NCI-H2196 treated with DMSO at 0.1 percent for 48 hours (cell line): ENCODE measurements around the gene LRP6.
A peak's percentile ranks its signal among the peaks of the same experiment; 100 is the strongest.
"Not testable (repeated sequence)": the region's sequence is repeated elsewhere in the genome, so short reads cannot be mapped to it uniquely, and the experiment has no call there.

Experiments
- DNase-seq: peaks from one replicate; lab custom pipeline; 2025; ENCODE audit not compliant: unreplicated experiment; lab: John Stamatoyannopoulos, UW

The LRP6 gene

DNA sequence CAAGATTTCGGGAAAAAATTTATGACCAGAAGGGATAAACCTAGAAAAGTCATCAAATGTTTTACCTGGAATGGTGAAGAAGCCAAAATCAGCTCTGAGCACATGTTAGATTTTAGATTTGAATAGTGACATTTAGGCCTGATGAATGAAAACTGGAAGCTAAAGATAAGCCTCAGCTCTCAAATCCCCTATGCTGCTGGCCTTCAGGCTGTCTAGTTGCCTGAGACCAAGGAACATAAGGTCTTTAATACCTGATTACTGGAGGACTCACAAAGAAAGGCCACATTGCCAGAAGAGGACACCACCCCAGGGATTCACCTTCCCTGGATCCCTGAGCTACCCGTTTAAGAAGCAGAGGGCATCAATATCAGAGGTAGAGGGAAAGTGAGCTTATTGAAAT is 139.5 kb downstream of the LRP6 start:
- no peak for DNase-seq

DNA sequence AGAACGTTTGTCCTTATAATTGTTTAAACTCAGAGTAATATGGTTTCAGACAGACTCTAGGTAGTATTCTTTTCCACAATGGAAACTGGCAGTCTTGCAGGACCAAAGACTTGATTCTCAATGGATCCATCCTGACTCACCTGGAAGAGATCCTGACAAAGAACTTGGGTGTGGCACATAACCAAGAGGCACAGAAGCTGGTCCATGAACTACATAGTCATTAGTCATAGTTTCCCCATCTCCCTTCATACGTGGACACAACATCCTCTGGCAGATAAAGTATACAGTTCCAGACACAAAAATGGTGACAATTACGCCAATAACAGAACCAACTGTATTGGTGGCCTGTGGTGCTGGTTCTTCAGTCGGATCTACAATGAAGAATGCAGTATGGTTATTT is 140.3 kb downstream of the LRP6 start:
- DNase-seq: no peak

DNA sequence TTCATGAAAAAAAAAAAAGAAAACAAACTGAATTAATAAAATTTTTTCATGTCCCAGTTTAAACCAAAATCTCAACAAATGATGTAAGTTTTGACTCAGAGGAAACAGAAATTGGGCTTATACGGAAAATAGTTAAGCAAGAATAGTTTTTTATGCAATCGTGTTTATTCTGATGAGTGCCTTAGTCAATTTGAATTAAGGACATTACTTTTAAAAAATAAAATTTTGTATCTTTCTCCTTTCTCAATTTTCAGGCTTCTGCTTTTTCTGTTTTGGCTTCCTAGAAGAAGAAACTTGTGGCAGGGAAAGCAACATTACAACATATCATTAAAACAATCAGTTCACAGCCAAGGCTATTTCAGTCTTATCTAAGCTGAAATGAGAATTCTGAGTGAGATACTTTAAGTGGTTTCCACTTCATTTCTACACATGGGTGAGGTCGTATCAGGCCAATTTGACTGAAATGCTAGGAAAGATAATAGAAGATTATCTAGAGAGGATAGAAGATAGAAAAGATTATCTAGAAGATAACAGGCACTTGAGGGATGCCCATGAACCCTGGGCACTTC is 143.7 kb downstream of the LRP6 start:
- no peak for DNase-seq

DNA sequence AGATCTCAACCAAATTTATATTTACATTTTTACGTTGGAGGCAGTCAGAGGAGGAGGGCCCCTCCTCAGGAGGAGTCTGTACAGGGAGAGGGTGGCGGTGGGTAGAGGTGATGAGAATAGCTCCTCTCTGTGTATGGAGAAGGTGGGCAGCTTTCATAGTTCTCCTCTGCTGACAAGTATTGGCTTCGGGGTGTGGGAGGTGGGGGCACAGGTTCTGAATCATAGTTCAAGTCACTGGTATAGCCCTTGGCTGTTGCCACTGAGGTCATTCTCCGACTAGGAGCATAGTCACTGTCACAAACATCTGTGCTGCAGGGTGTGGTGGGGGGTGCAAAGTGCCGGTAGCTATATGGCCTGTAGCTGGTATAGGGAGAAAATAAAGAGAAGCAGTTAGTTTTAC is 145.8 kb downstream of the LRP6 start:
- DNase-seq: no peak

DNA sequence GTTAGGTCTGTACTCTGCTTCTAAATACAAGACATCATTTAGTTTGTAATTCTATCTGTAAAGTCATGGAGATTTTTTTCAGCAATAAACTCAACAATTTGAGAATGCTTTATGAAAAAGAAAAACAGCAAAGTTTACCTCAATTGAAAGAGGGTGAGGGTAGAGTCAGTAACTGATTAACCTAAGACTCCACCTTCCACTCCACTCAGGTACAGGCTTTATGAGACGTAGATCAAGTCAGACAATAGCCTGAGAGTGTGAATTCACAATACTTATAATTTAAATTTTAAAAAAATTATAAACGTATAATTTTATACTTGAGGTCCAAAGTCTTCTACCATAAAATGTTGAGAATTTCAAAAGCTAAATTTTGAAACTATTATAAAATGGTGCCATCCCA is 150.2 kb downstream of the LRP6 start:
- no peak for DNase-seq

DNA sequence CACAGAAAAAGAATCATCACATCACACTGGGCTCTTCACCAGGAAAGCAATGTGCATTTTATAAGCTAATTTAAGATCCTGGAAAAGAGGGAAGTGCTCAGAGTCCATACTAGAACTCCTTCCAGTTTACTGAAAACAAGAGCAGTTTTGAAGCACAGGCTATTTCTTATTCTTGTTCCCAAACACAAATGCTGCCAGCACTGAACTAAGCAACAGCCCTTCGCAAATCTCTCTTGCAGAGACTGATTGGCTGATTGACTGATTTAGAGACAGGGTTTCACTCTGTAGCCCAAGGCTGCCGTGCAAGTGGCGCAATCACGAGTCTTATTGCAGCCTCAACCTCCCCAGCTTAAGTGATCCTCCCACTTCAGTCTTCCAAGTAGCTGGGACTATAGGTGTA is 151.3 kb downstream of the LRP6 start:
- DNase-seq: no peak

DNA sequence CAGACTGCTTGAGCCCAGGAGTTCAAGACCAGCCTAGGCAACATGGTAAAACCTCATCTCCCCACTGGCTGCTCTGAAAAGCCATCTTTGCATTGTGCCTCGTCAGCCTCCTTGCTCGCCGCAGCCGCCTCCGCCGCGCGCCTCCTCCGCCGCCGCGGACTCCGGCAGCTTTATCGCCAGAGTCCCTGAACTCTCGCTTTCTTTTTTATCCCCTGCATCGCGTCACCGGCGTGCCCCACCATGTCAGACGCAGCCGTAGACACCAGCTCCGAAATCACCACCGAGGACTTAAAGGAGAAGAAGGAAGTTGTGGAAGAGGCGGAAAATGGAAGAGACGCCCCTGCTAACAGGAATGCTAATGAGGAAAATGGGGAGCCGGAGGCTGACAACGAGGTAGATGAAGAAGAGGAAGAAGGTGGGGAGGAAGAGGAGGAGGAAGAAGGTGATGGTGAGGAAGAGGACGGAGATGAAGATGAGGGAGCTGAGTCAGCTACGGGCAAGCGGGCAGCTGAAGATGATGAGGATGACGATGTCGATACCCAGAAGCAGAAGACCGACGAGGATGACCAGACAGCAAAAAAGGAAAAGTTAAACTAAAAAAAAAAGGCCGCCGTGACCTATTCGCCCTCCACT is 155.8 kb downstream of the LRP6 start:
- not testable (repeated sequence) for DNase-seq

DNA sequence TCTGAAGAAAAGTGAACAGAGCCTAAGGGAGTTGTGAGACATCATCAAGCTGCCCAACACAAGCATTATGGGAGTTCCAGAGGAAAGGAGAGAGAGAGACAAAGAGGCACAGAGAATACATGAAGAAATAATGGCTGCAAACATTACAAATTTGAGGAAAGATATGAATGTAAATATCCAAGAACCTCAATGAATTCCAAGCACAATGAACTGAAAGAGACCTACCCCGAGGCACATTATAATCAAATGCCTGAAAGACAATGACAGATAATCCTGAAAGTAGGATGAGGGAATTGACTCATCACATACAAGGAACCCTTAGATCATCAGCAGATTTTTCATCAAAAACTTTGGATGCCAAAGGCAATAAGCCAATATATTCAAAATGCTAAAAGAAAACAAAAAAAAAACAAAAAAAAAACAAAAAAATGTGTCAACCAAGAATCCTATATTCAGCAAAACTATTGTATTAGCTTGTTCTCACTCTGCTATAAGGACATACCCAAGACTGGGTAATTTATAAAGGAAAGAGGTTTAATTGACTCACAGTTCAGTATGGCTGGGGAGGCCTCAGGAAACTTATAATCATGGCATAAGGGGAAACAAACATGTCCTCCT is 158.3 kb downstream of the LRP6 start:
- no peak for DNase-seq

DNA sequence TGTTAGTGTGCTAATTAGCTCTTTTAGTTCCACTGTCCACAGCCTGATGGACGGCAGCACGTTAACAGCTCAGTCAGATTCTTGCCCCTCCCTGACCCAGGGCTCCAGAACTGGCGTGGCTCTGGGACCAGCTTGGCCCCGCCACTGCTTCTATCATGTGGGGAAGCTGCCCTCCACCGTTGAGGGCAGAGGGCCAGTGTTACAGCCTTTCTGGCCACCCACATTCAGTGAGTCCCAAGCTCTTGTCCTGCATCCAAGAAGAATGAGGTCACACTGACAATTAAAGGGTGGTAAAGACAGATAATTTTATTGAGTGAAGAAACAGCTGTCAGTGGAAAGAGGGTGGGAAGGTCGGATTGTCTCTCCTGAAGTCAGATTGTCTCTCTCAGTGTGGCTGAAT is 159.2 kb downstream of the LRP6 start:
- no peak for DNase-seq

DNA sequence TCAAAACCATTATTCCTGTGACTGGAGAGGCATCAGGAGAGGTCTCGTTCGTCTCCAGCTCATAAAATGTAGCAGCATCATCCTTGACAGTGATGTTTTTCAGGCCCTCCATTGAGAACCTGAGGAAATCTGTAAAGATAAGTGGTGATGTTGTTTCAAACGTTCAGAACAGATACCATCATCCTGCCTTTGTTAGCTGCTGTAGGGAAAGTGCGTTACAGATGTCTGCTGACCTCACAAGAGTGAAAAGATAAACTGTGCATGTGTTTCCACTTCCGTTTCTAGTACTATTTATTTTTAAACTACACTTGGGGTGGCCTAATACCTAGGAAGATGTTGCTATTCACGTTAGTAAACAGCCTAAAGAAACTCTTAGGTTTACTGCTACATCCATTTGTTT is 167.7 kb downstream of the LRP6 start:
- DNase-seq: no peak

DNA sequence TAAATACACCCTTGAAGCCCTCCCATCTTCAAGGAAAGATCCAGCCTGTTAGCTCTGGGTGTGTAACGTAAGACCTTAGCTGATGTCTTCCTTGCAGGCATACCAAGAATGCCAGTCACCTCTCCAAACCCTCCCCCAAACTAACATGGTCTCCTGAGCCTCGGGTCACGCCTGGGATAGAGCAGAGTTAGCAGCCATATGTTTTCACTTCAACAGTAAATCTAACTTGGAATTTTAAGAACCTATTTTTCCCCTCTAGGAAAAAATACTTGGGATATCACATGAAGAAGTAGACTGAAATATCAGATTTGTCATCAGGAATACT is 168.2 kb downstream of the LRP6 start:
- no peak for DNase-seq

DNA sequence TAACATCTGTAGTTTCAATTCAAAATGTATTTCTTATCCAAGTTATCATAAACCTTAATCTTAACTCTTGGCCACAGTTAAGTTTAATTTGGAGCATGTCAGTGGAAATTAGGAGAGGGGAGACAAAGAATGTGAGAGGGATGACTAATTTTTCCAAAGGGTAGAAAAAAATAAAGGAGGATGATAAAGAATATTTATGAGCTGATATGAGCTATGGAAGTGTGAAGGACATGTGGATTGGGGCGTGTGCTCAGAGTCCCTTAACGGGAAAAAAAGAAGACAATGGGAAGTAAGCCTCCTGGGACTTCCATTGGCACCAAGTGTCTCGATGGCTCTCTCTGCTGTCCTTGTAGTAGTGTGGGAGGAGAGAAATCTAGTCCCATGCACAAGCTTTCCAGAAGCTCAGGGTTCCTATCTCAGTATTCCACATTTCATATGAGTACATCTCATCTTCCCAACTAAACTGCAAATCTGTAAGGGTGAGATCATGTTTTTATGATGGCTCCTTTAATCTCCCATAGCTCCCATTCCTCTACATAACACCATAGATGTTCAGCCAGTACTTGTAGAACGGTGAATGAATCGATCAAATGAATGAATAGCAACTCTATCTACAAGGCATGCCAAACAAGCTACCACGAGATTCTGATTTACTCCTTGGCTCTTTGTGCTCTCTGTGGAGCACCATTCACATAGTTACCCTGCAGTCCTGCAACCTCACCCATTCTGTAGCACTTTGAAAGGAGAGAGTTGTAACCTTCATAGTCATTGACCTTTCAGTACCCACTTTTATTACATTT is 168.8 kb downstream of the LRP6 start:
- DNase-seq: no peak

DNA sequence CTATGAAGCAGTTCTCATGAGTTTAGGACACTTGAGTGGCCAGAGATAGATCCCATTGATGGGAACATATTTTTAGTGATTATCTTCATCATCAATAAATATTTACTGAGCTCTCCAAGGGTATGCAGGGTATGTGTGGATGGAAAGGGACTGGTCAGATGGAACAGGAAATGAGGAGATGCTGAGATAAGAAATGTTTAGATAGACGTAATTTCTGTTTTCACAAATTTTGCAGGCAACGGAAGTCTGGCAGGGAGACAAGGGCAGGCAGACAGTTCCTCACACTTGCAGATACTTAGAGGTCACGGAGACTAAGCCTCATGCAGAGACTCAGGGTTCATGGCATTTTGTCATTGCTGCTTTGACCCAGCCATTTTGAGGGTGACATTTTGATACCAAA is 171.8 kb downstream of the LRP6 start:
- DNase-seq: no peak

DNA sequence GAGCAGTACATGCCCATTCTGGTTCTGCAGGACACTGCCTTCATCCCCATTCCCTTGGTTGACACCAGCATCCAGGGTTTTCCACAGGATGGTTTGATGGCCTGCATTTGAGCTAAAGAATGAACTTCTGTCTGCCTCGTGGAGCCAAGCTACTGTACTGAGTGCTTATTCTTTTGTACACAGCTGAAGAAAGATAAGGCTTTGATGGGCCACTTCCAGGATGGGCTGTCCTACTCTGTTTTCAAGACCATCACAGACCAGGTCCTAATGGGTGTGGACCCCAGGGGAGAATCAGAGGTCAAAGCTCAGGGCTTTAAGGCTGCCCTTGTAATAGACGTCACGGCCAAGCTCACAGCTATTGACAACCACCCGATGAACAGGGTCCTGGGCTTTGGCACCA is 172.4 kb downstream of the LRP6 start:
- no peak for DNase-seq

DNA sequence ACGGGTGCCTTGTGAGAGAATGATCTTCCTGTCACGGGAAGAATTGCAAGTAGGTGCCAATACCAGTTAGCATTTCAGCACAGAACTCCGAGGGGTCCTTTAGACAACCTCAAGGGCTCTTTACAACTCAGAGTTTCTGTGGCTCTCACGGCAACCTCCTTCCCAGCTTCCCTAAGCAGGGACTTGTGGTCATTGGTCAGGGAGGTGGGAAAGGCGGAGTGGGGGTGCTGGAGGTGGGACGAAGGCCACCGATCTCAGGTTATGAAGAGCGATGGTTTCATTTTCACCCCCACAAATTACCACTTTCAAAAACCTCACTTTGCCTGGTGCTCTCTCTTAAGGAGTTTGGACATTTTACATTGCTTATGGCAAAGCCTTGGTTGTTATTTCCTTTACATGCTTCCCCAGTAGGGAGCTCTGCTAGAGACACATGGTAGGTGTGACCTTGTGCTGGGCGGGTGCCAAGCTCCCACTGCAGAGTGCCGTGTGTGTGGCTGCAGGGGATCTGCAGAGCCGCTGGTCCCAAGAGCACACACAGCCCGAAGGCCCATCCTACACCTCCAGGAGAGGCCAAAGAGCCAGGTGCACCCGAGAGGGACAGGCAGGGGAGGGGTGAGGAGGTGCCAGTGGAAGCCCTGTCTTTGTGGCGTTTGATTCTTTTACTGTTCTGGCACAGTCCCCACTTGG is 174.7 kb downstream of the LRP6 start:
- peak; percentile 79 for DNase-seq

DNA sequence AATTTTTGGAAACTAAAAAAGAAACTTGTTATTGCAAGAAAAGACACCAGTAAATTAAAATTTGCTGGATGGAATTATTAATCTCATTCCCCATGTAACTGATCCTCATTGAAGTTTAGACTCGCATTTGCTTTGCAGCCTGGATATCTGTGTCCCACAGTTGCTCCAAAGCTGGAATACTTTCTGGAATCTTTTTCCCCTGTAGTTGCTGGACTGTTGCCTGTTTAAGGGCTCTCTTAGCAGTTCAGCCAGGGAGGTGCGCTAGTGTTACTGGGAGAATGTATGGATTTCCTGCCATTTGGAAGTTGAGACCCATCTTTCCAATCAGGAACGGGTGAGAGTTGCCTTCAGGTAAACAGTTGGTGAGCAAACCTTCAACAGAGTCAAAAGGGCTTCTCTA is 175.8 kb downstream of the LRP6 start:
- DNase-seq: no peak

DNA sequence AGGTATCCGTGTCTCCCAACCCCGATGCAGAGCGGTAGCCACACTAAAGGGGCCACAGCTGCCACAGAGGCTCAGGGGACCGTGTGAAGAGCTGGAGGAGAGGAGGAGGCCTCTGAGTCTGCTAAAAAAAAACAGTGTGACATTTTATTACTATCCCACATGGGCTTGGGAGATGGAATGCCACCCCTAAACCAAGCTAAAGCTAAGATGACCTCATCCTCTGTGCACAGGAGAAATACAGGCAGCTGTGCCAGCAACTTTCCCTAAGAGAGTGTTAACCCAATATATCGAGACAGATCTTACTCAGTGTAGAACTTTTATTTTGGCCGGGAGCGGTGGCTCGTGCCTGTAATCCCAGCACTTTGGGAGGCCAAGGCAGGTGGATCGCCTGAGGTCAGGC is 178.1 kb downstream of the LRP6 start:
- no peak for DNase-seq

DNA sequence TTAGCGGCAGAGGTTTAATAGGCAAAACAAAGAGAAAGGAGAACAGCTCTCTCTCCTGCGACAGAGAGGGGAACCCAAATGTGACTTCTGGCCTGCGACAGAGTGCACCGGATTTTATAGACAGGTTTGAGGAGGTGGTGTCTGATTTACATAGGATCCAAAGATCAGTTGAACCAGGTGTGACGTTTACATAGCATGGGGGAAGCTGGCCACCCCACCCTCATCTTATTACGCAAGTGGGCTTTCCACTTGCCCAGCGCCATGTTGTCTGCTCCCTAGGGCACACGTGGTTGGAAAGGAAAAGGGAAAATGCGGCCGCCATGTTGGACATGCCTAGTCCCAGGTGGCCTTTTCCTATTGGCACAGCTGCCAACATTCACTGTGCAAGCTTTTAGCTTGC is 178.7 kb downstream of the LRP6 start:
- no peak for DNase-seq

DNA sequence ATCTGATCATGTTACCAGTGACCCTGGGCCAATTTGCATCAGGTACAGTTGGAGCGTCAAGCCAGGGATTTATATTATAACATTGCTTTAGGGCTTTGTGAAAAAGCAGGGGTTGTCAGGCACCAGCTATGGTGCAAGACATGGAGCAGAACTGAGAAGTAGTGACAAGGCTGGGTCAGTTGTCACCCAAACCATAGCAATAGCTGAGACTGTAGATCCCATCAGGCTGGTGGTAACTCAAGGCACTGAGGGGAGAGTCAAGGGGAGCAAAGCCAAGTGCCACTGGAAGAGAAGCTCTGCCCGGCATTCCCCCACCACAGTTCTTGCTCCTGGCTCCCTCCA is 179.2 kb downstream of the LRP6 start:
- no peak for DNase-seq

DNA sequence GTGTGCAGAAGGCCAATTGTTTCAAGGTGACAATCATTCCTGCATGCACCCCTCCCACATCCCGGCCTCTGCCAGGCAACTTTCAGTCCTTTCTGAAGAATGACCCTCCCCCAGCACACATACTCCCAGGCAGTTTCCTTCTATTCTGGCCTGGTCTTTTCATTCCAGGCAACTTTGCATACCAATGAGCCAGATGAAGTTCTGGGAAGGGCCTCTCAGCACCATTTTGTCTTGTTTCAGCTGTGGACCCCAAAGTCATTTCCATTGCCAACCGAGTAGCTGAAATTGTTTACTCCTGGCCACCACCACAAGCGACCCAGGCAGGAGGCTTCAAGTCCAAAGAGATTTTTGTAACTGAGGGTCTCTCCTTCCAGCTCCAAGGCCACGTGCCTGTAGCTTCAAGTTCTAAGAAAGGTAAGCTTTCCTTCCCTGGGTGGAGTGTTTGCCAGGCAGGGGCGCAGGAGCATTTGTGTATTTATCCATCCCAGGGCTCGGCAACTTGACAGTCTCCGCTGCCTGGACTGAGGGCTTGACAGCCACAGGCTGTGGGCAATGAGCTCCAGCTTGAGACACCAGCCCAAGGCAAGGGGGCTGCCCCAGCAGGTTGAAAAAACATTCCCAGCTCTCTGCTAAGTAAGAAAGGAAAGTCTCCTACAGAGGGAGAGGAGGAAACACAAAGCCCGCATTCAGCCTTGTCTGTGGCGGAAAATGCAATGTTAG is 179.7 kb downstream of the LRP6 start:
- no peak for DNase-seq

DNA sequence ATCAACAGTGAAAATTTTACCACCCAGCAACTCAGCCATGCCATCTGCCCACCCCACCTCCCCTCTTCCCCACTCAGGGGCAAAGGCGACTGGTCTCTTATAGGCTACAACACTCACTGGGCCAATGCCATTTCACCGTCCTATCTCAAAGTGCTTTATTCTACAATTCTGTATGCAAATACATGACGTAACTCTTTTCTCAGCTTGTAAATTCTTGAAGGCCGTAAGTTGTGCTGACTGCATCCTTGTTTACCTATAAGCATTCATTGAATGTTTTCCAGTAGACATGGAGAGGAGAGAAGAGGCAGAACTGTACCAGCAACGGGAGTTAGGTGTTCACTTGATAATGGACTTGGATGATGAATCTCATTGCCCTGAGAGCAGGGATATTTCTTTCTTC is 180.5 kb downstream of the LRP6 start:
- DNase-seq: no peak
